HG03378 (cell line): ENCODE data around the gene RERE.
A peak's percentile ranks its signal among the peaks of the same experiment; 100 is the strongest.

Source experiments
- ATAC-seq: cut with Tn5 transposase; IDR thresholded peaks from one replicate; pipeline ENCODE4 v1.9.1; 2021; ENCODE audit warnings: mild to moderate bottlenecking, moderate library complexity; ENCODE audit not compliant: unreplicated experiment

RERE gene

DNA sequence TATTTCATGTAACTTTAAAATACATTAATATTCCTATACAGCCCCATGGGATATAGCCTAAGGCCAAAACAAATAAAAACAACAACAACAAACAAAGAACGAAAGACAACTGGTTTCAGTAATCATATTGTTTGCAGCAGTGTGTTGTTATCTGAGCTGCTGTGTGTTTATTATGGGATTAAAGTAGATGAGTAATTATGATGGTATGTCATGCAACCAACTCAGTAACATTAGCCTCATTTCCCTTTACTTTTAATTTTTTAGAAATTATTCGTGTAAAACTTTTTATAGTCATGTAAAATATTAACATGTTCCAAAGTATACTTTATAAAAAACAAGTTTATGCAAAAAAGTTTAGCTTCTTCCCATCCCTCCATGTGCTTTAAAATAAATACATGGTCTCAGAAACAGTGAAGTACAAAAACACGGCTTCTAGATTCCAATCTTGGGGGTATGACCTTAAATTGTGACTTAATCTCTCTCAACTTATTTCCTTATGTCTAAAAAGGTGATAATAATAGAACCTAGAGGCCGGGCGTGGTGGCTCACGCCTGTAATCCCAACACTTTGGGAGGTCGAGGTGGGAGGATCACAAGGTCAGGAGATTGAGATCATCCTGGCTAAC is 323.4 kb downstream of the RERE start:
- no peak for ATAC-seq

GRCh38 chr1:8487249-8487648 is 330.2 kb downstream of the RERE start:
- no peak for ATAC-seq

DNA sequence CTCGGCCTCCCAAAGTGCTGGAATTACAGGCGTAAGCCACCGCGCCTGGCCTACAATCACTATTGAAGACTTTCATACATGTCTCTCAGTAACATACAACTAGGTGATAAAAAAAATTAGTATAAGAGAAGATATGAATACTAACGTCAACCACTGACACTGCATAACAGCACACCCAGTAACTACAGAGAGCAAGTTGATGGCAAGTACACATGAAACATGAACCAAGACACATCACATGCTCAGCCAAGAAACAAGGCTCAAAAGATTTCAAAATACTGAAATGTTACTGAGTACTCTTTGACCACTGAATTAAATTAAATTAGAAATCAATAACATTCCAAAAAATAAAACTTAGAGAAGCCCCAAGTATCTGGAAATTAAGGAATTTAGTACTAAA is 331.4 kb downstream of the RERE start:
- no peak for ATAC-seq

DNA sequence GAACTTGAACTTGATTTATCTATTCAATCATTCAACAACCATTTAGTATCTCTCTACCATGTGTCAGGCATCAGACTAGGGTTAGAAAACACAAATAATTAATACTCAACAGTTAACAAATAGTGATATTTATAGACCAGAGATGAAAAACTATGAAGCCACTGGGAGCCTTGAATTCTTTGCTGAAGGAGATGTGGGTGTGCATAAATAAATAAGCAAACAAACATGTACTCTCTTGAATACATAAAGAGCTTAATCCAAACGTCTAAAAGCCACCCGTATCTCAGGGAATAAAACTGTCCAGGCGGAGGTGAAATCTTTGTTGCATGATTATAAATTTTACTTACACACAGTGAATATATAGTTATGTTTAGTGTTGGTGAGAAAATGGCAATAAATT is 333.9 kb downstream of the RERE start:
- no peak for ATAC-seq

DNA sequence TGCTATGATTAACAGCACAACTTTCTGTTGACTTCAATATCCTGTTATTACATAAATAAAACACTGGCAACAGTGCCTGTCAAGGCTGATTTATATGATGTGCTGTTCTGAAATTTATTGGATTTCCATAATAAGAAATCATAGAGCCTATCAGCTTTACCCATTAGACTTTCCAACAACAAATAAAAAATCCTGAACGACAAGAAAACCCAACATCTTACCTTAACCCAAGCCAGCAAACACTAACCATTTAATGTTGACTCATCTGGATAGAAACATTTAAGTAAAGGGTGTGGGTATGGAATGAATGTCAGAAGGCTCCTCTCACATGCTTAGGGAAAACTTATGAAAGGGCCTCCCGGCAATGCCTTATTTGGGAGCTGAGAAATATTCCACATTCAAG is 334.5 kb downstream of the RERE start:
- no peak for ATAC-seq

- ATAC-seq = no peak
These were observed 335.6 kb downstream of the RERE start for GRCh38 chr1:8481650-8482380.

- no peak for ATAC-seq
These were observed 338.9 kb downstream of the RERE start for GRCh38 chr1:8478566-8478965.

DNA sequence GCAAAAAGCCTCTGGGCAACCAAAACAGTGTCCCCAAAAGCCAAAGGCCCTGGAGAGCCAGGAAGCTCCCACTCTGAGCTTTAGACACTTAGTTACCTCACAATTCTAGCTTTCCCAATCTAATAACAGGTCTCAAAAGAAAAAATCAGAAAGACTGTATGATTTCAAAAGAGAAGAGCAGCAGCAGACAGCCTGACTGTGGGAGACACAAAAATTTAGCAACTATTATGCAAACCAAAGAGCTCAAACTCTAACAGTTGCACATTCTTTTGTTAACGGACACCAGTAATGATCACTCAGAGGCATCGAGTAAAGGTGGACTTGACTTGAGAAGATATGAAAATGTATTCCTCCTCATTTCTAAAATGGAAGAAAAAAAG is 339.5 kb downstream of the RERE start:
- no peak for ATAC-seq

GRCh38 chr1:8477166-8477982 is 340.1 kb downstream of the RERE start:
- peak; percentile 67 for ATAC-seq

DNA sequence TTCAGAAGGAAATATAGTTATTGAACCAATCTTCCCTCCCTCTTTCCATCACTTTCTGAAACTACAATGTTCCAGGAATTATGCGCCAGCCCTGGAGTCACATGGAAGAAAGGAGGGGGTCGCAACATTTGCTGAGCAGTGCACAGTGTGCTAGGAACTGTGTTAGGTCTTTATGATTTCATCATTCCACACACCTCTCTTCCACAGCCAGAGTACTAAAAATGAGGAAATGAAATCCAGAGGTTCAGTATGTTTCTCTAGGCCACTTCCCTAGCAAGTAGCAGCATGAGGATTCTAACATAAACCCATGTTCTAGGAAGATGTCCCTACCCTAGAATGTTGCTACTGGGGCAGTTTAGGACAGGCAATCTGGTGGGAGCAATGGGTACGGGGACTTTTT is 341.4 kb downstream of the RERE start:
- ATAC-seq = no peak

DNA sequence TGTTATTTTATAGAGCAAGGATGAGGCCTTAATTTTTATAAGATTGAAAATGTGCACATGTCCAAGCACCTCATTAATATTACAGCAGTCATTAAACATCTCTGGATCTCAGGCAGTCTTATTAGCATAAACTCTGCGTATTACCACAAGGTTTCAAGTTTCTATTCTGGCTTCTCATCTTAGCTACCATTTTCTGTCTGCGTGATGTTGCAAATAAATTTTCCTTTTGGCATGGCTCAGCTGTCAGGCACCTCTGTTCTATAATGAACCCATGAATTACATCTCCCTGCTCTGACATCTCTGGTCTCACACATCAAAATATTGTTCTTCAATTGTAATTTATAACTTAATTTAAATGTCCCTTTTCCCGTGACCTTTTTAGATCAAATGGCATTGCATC is 343.1 kb downstream of the RERE start:
- ATAC-seq = no peak

GRCh38 chr1:8473891-8474300 is 343.5 kb downstream of the RERE start:
- no peak for ATAC-seq

- ATAC-seq = no peak
These were observed 344.1 kb downstream of the RERE start for GRCh38 chr1:8473121-8473875.

- no peak for ATAC-seq
These were observed 344.8 kb downstream of the RERE start for GRCh38 chr1:8472668-8473067.

DNA sequence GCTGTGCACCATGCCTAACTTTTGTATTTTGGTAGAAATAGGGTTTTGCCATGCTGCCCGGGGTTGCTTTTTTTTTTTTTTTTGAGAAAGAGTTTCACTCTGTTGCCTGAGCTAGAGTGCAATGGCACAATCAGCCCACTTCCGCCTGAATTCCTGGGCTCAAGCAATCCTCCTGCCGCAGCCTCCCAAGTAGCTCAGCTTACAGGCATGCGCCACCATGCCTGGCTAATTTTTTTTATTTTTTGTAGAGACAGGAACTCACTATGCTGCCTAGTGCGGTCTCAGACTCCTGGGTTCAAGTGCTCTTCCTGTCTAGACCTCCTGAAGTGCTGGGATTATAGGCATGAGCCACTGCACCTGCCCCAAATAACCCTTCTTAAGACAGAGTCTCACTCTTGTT is 346.0 kb downstream of the RERE start:
- ATAC-seq = no peak

- no peak for ATAC-seq
These were observed 348.7 kb downstream of the RERE start for GRCh38 chr1:8468751-8469150.

GRCh38 chr1:8467308-8467707 is 350.1 kb downstream of the RERE start:
- no peak for ATAC-seq

- no peak for ATAC-seq
These were observed 351.7 kb downstream of the RERE start for GRCh38 chr1:8465692-8466091.

- ATAC-seq = no peak
These were observed 352.4 kb downstream of the RERE start for GRCh38 chr1:8465013-8465412.

DNA sequence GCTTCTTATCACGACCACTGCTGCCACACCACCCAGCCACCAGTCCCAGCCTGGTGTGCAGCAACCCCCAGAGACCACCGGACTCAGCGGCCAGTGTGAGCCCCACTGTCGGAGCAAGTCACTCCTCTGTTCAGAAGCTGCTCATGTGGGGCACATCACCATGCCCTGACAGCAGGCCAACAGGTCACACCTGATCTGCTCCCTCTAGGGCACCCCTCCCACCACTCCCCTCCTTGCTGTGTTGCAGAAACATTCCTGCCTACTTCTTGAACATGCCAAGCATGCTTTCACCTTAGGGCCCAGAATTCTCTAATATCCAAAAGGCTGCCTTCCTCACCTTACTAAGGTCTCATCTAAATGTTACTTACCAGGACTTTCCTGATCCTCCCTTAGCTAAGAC is 353.1 kb downstream of the RERE start:
- no peak for ATAC-seq
